HG02623 (cell line): Measurements from ENCODE around the gene BEND4.
"Not testable (repeated sequence)": the region's sequence is repeated elsewhere in the genome, so short reads cannot be mapped to it uniquely, and the experiment has no call there.

Experiments
- ATAC-seq: cut with Tn5 transposase; IDR thresholded peaks from one replicate; pipeline ENCODE4 v1.9.1; 2021; ENCODE audit warnings: moderate library complexity; ENCODE audit not compliant: unreplicated experiment

The BEND4 gene

DNA sequence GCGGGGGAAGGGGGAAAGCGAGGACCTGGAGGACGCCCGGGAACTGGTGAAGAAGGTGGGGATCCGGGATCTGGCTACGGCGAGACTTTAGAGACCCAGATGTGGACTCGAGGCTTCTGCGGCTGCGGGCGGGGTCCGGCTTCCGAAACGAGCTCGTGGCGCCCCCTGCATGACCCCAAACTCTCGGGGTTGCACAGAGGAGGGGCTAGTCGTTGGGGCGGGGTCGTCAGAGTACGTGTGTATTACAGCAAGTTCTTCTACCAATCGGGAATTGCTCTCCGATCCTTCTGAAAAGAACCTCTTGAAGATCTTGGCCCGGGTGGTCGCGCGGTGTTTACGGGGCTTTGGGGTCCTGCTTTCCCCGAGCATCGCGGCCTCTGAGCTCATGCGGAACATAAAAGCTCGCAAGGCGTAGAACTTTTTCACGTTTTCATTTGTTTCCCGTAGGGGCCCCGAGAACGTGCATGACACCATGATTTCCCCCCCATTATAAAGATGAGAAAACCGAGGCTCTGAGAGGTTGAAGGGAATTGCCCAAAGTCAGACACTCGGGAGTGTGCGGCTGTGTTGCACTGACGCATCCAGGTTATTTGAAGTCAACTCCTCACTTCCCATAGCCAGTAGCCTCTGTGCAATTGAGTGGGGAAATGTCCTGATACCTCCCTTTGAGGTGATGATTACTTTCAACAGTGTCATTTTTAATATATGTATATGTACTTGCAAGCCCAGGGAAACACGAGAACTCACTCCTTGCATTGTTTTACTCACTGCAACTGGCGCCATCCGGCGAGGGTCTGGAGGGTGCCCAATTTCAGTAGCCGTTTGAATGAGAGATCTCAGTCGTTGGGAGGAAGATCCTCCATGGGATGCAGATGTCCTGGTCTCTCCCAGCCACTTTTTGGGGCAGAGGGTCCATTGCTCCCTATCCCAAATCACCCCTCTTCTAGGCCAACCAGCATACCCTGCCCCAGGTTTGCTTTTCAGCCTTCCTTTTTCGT is at the start of gene BEND4:
BEND4 (minus strand) TSS at position 149 of the 998 bp plus-strand sequence. CDS start 512 bp downstream, outside the sequence.
- peak; percentile 13 for ATAC-seq

DNA sequence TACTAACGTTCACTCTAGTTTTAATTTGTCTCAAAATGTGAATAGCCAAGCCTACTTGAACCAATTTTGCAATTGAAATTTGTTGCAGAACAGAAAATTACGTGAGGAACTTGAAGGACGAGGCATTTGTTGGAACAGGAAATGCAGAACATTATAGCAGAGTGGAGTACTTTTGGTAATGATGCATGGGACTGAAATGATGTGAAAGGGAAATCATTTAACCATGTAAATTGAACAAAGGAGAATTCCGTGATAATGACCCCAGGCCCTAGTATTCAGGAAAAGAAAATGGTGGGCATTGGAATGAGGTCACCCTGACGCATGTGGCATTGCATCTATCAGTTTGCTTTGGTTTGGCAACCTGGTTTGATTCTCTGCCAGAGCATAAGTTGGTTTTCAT is 44.9 kb upstream of the BEND4 start:
- ATAC-seq, result no peak

DNA sequence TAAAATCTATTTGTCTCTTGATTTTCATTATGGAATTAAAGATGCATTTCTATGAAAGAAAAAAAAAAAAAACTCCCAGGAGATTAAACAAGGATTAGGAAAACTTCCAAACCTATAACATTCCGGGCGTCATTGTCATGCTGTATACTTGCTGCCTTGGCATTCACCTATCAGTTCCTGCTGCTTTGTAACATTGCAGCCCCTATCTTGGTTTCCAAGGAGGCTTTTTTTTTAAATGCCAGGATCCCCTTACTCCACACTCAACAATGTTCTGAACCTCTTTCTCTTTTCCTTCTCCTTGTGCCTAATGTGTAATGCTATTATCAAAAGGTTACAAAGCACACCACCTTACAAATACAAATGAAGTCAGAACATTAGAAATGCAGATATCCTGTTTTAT is 20.5 kb upstream of the BEND4 start:
- ATAC-seq, result no peak

DNA sequence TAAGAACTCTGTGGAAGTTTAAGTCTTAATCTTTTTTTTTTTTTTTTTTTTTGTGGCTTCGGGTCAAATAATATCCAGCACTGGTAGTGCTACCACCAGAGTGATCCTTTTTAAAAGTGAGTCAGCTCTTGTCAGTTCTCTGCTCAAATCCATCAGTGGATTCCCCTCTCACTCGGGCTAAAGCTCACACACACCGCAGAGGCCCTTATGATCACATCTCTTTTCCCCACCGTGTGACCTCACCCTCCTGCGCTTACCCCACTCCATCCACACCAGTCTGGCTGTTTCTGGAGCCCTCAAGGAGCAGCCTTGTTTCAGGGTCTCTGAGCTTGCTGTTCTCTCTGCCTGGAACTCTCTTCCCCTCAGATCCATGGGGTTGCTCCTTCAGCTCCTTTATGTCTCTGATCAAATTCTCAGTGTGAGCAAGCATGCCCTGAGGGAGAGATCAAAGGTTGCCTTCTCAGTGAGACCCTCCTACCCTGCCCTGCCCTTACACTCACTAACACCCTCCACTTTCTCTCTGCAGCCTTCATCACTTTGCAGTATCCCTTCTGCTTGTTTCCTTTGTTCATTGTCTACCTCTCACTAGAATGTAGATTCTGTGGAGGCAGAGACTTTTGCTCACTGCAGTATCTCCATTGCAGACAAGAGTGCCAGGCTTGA is 19.8 kb upstream of the BEND4 start:
- no peak for ATAC-seq

DNA sequence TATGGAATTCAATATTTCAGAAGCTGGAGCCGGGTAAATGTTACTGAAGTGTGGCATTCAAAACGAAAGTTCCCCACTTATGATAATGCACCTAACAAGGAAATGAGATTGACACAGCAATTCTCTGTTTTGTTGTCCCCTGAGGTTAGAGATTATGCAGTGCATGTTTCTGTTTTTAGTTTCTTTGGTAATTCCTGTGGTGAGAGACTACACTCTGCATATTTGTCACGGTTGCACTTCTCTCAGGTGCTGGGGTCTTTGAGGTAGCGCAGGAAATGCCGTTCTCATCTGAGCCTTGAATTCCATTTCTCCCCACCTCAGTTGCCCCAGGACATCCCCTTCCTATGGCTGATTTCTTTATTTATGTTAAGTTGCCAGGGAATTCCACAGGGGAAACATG is 15.3 kb upstream of the BEND4 start:
- peak; percentile 100 for ATAC-seq

DNA sequence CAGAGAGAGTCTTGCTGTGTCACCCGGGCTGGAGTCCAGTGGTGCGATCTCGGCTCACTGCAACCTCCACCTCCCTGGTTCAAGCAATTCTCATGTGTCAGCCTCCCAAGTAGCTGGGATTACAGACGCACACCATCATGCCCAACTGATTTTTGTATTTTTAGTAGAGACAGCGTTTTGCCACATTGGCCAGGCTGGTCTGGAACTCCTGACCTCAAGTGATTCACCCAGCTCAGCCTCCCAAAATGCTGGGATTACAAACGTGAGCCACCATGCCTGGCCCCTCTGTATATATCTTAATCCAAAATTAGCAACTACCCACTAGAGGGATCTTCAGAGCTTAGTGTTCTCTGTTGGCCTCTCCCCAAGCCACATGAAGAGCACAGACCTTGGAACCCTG is 13.7 kb upstream of the BEND4 start:
- not testable (repeated sequence) for ATAC-seq

DNA sequence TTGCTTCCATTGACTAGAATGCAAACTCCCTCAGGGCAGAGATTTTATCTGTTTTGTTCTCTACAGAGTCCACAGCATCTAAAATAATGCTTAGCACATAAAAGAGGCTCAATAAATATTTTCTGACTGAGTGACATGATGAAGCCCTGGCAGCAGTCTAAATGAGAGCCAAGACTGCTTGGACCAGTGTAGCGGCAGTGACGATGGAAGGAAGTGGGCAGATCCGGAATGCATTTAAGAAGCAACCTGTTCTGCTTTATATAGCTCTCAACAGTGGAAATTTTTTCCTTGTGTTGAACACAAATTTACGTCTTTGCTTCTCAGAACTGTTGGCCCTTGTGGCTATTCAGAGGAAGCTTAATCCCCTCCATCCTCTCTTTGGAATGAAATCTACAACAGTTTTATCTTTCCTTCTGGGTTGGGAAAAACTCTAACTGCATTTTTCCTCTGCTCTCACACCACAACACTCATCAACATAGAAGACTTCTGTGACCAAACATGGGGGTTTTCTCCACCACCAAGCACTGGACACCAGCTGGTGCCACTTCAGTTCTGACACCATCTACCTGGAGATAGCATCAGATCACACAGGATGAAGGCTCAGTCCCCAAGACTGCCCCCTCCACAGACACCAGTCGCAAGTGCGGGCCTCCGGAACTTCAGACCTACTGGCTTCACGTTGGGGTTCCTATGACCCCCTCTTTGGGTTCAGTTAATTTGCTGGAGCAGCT is 7.0 kb upstream of the BEND4 start:
- ATAC-seq, result no peak

DNA sequence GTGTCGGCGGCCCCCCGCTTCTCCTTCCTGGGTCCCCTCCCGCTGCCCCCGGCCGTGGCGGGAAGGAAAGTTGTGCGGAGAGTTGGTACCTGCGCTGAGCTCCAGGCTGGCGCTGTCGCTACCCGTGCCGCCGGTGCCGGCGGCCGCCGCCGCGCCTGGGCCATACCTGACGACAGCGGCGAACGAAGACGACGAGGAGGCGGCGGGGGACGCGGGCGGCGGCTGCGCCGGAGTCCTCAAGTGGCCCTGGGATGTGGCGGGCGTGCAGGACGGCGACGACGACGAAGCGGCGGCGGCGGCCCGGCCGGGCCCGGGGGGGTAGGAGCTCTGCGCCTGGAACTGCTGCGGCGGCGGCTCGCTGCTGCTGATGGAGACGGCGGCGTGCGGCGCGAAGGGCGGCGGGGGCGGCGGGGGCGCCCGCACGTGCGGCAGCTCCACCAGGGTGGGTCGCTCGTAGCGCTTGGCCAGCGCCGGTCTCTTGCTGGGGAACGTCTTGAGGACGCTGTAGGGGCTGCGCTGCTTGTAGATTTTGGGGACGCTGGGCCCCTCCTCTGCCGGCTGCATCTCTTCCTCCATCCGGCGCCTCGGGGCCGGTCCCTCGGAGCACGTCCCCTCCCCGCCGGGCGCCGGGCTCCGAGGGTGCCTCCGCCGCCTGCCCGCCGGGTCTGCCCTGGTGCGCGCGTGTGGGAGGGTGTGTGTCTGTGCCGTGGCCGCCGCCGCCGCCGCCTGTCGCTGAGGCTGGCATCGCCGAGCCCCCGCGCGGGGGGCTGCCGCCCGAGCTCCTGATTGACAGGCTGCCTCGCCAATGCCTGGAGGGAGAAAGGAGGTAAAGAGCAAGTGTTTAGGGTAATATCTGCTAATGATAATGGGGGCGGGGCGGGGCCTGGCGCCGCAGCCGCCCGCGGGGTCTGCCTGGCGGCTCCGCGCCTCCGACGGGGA is 618 bp downstream of the BEND4 start:
- peak; percentile 58 for ATAC-seq

DNA sequence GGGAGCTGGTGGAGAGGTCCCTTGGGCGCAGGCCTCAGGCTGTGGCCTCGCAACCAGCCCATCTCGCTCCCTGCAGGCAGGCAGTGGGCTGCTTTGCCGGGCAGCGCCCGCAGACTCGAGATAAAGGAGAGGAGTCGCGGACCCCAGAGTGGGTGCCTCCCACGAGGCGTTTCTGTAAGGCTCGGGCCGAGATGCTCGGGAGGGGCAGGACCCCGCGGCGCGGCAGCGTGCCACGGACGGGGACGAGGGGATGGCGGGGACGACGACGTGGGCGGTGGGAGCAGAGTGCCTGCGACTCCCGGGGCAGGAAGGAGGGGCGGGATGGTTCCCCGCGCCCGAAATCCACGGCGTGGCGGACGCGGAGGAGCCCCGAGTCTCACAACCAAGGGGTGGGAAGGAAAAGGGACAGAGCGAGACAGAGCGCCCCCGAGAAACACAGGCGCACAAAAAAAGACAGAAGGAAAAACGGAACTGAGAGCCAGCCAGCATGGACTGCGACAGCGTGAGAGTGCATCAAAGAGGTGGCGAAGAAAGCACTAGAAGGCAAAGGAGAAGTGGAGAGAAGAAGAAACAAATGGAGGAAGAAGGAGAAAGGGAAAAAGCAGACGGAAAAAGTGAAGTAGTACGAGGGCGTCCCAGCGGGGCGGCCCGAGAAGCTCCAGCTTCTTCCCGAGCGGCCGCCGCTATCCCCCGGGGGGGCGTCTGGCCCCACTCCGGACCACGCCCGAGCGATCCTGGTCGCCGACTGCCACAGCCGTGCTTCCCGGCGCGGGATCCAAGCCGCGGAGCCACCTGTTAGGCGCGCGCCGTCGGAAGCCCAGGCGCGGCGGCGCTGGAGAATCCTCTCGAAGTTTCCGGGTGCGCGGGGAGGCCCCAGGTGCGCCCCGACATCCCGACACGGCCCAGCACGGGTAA is 1.5 kb downstream of the BEND4 start:
- ATAC-seq, result peak; percentile 29

DNA sequence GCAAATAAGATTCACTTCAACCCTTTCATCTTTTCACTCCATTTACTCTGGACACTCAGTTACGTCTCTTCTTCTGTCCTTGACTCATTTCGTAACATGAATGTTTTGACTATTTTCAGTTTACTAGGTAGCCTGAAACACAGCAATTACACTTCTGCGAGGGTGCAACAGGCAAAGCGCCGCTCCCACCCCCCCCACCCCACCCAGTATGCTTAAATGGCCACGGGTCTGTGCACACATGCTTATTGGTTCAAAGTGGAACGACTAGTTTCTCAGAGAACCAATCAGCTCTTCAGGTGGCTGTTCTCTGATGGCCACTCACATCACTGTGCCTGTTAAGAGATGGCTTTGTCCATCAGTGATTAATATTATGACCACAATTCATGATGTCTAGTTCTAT is 3.5 kb downstream of the BEND4 start:
- ATAC-seq, result no peak

DNA sequence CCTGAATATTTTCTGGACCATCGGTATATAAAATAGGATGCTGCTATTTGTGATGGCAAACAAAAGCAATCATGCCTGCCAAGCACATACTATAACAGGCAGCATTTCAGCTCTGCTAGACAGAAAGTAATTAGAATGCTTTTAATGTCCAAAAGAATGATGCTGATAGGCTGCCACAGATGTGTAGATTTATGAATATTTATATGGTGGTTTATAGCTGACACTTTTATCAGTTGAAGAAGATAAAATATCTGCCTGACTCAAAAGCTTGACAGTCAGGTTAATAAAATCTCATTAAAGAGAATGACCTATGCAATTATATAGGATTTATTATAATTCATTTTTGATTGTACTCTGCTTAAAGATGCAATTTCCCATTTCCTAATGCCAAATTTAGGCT is 4.0 kb downstream of the BEND4 start:
- no peak for ATAC-seq

DNA sequence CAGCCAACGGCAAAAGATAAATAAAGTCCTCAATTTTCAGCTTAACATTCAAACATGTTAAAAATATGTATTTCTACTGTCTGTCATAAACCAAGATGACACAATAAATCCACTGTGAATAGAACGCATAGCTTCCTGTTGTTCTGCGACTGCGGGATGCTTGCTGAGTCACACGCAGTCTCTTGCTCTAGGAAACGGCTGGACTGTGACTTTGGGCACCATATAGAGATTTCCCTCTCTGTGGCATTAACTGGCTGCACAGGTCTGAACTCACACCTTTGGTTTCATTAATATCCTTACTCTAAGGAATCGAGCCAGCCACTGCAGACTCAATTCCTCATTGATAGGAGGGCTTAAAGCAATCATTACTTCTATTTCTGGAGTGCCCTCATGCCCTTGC is 8.4 kb downstream of the BEND4 start:
- ATAC-seq, result no peak

DNA sequence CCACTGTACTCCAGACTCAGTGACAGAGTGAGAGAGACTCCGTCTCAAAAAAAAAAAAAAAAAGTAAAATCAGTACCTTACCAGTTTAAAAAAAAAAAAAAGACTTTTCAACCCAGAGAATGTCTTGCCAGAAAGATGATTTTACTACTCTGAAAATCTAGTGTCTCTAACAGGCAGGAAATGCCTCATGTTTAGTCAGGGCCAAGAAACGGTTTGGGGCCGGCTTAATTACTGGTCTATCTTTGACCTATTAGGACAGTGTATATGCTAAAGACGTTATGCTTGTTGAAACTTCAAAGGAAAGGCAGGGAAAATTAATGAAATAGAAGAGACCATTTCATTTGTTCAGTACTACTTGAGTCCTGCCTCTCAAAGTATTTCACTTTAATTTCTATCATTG is 9.9 kb downstream of the BEND4 start:
- ATAC-seq, result no peak

DNA sequence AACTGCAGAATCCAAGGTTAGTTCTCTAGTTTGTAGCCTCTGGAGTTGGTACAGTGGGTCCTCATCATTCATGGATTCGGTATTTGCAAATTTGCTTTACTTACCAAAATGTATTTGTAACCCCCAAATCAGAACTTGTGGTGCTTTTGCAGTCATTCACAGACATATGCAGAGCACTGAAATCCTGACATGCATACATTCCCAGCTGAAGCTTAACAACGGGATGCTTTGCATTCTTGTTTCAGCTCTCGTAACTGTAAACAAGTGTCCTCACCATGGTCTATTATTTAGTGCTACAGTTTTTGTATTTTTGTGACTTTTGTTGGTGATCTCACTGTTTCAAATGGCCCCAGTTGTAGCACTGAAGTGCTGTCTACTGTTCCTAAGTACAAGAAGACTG is 16.1 kb downstream of the BEND4 start:
- ATAC-seq, result no peak

DNA sequence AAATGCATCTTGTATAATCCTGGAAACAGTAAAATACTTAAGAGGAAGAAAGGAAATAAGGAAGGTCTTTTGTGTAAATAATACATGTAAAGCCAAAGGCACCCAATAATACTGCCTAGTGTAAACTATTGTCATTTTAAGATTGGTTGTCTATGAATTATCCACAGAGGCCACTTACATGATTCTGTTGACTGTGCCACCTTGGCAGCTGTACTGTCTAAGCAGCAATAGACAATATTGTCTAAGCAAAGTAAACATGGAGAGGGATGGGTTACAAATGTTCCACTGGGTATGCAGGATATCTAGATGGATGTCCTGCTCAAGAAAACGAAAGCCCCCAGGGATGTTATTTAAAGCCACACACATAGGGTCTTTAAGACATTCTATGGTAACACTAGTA is 19.4 kb downstream of the BEND4 start:
- no peak for ATAC-seq

DNA sequence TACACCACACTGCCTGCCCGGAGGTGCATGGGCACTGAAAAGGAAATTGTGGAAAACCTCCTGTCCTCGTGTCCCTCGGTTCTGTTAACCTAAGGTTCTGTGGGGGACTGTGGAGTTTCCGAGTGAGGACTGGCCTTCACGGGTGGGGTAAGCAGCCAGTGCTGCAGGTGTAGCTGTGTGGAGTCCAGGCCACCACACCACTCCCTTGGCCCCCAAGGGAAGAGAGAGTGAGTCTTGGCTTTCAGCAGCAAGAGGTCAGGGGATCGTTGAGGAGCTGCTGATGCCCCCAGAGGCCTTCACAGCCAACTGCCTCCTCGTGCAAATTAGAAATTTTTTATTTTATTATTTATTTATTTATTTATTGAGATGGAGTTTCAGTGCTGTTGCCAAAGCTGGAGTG is 20.4 kb downstream of the BEND4 start:
- ATAC-seq, result no peak

DNA sequence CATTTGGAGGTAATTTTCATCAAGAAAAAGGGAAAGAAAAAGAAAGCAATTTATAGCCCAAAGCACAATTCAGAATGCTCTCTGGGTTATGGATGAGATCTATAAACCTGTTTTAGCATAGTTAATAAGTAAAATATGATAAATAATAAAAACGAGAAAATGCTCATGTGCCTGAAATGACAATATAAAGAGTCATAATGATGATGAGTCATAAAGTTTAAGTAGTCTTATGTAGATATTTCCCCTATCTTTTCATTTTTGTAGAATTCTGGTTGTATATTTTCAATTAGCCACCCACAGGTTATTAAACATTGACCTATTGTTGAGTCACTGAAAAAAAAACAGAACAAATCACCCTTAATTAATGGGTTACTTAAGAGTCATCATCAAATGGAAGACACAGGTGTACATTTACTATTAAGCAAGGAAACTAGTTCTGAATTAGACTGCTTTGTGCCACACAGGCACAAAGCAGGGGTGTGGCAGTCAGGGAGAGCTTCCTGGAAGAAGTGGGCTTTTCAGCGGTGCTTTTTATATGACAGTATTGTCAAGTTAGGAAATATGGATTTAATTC is 29.3 kb downstream of the BEND4 start:
- no peak for ATAC-seq

DNA sequence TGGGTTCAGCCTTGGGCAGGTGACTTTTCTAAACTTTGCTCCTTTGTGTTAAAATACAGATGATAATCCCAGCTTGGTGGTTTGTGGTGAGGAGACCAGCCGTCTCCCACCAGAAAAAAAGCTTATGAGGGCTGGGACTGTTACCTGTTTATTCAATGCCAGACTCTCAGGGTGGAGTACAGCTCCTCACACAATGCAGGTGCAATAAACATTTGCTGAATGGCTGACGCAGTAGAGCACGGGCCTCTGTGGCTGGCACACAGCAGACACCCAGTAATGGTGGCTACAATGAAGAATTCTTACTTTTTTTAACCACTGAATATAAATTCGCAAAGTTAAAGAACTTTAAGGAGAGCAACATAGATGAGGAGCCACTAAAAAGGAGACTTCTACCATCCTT is 30.2 kb downstream of the BEND4 start:
- no peak for ATAC-seq

DNA sequence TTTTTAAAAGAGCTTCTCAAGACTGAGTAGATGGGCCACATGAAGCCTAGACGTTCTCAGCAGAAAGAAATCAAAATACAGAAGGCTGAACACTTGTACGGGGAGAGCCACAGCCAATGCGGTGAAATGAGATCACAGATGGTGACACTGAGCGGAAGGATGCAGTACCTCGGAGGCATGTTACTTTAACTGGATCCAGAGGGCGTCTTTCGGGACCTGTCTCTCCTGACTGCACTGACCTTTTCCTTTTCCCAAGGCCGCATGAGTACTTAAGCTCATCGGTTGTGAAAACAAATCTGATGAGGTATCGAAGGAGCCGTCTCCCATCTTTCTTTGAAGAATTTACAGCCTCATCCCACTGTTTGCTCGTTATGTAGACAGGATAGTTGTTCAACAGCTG is 32.6 kb downstream of the BEND4 start:
- ATAC-seq, result no peak
